ENCODE measurements around the gene RASGRP4.

Gene RASGRP4

DNA sequence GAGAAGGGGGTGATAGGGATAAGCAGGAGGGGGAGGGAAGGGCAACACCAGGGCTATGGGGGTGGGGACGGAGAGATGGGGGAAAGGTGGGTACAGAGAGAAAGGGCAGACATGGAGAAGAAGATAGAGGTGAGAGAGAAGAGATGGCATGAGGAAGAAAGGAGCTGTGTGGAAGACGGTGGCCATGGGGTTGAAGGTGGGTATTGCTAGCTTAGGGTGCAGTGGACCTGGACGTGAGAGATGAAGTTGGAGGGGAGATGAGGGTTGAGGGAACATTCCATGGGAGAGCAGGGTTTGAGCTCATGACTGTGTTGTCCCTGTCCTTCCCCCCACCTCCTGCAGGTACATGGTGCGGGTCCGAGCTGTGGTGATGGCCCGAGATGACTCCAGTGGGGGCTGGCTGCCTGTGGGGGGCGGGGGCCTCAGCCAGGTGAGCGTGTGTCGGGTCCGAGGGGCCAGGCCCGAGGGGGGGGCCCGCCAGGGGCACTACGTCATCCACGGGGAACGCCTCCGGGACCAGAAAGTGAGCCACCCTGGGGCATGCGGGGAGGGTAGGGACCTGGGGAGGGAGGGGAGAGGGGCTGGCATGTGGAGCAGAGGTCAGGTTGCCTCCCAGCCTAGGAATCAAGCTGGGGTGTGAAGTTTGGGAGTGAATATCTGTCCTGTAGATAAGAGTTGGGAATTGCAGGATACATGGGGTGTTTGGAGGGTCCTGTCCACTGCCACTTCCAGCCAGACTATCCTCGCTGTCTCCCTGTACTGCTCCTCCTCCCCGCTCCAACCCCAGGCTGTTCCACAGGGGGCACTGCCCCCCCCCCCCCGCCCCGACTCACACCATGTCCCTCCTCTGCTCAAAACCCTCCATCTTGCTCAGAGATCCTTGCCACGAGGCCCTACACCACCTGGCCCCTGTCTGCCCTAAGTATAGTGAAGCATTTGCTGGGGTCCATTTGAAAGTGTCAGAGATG is 35.8 kb downstream of the RASGRP4 start:
- Histone ChIP-seq H3K9me3 (ENCODE audit: severe bottlenecking) (no peaks in the 10 kb centered on the region), H3K36me3 (ENCODE audit: low read depth) (peaks cover 13% of the 10 kb centered on the region), H3K27me3 (ENCODE audit: insufficient read depth, poor library complexity, severe bottlenecking) (no peaks in the 10 kb centered on the region), H3K4me3 (ENCODE audit: severe bottlenecking) (no peak overlapping the region), H3K4me1 (ENCODE audit: insufficient read depth, poor library complexity, severe bottlenecking) (no peaks in the 10 kb centered on the region), H3K27ac (ENCODE audit: poor library complexity, severe bottlenecking) (peak overlapping the region; percentile 85)
- TF ChIP-seq CTCF (IDR thresholded peaks at IDR 0.05; ENCODE audit: poor library complexity, severe bottlenecking), result no peak
- ATAC-seq (ENCODE audit: low read depth) (no peak), DNase-seq (ENCODE audit: low spot score) (no peak)

DNA sequence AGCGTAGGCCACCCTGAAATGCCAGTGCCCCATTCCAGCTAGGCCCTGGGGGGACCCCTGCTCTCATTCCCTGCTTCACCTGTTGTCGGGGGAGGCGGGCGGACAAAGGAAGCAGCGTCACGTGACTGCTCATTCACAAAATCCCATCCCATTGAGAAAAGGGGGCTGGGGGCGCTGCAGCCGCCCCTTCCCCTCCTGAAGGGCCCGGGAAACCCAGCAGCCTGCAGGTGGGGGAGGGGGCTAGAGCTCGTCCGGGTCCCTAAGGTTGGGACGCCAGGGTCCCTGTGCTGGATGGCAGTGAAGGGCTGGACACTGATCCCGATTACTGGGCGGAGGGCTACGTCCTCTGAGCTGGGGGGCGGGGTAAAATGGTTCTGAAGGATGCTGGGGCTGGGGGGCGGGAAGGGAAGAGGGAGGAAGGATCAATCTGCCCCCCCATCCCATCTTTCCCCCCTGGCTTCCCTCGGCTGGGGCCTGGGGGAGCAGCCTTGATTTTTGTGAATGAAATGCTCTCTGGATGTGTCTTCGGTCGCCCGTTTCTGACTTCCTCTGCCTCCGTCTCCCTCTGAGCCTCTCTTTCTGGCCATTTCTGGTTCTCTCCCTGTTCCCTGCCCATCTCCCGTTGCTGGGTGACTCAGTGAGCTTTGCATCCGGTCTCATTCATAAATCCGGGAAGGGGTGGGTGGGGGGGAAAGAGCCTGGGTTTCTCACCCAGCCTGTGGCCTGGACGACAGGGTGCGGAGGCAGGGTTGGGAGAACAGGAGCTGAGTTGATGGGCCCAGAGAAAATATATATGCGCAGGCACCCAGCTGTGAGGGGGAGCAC is 36.7 kb downstream of the RASGRP4 start:
- Histone ChIP-seq H3K27me3 (ENCODE audit: insufficient read depth, poor library complexity, severe bottlenecking) (no peaks in the 10 kb centered on the region), H3K36me3 (ENCODE audit: low read depth) (peaks cover 13% of the 10 kb centered on the region), H3K4me3 (ENCODE audit: severe bottlenecking) (peak overlapping the region; percentile 48), H3K27ac (ENCODE audit: poor library complexity, severe bottlenecking) (peak overlapping the region; percentile 85), H3K4me1 (ENCODE audit: insufficient read depth, poor library complexity, severe bottlenecking) (no peaks in the 10 kb centered on the region), H3K9me3 (ENCODE audit: severe bottlenecking) (no peaks in the 10 kb centered on the region)
- peak; percentile 24 for ATAC-seq (ENCODE audit: low read depth)
- no peak for DNase-seq (ENCODE audit: low spot score)
- no peak for TF ChIP-seq CTCF (IDR thresholded peaks at IDR 0.05; ENCODE audit: poor library complexity, severe bottlenecking)

- ATAC-seq (ENCODE audit: low read depth), result peak; percentile 14
- no peak for DNase-seq (ENCODE audit: low spot score)
Observed at GRCh38 chr19:38388349-38389100, 37.5 kb downstream of the RASGRP4 start, which contains the start of gene SPRED3. Gene SPRED3 (plus strand): TSS chr19:38388697. CDS start chr19:38390303, 1,606 bp downstream.

More at GRCh38 chr19:38388349-38389100, 37.5 kb downstream of the RASGRP4 start, which contains the start of gene SPRED3:
- Histone ChIP-seq H3K4me3 (ENCODE audit: severe bottlenecking) (peak within 1 kb of the TSS; percentile 48), H3K36me3 (ENCODE audit: low read depth) (peaks cover 13% of the 10 kb centered on the region), H3K27me3 (ENCODE audit: insufficient read depth, poor library complexity, severe bottlenecking) (no peaks in the 10 kb centered on the region), H3K27ac (ENCODE audit: poor library complexity, severe bottlenecking) (peak within 1 kb of the TSS; percentile 85), H3K4me1 (ENCODE audit: insufficient read depth, poor library complexity, severe bottlenecking) (no peaks in the 10 kb centered on the region), H3K9me3 (ENCODE audit: severe bottlenecking) (no peaks in the 10 kb centered on the region)
- no peak for TF ChIP-seq CTCF (IDR thresholded peaks at IDR 0.05; ENCODE audit: poor library complexity, severe bottlenecking)
